ENCODE measurements around the gene SRRT. TPM values are rescaled to one million over a fixed set of nuclear protein-coding genes. Genes with fewer than 3 reads are reported as not detected.

The SRRT gene
- 100 to 1,000 TPM; 144 to 206 (median 173) TPM for polyA plus RNA-seq (ENCODE audit: insufficient read depth in 1 of 5, insufficient read length in 5 of 5, low replicate concordance in 1 of 5)
- long read RNA-seq, donor 1, partial matches to known transcripts = 31 of 42 reads
- long read RNA-seq, donor 1, other reads (novel, unspliced or antisense) = 0 of 42 reads
- long read RNA-seq, donor 2, partial matches to known transcripts = 0 of 3 reads
- long read RNA-seq, donor 2, other reads (novel, unspliced or antisense) = 0 of 3 reads
- long read RNA-seq, donor 3, transcript SRRT-210 (2 exons, 540 nt) = major isoform, 6 of 31 reads
- long read RNA-seq, donor 3, partial matches to known transcripts = 11 of 31 reads
- long read RNA-seq, donor 3, other reads (novel, unspliced or antisense) = 0 of 31 reads
- long read RNA-seq, donor 4, partial matches to known transcripts = 0 of 4 reads
- long read RNA-seq, donor 4, other reads (novel, unspliced or antisense) = 0 of 4 reads
- long read RNA-seq, donor 5, partial matches to known transcripts = 45 of 53 reads
- long read RNA-seq, donor 5, other reads (novel, unspliced or antisense) = 0 of 53 reads
- long read RNA-seq, donor 6, partial matches to known transcripts = 29 of 44 reads
- long read RNA-seq, donor 6, other reads (novel, unspliced or antisense) = 0 of 44 reads
- long read RNA-seq, donor 7, partial matches to known transcripts = 59 of 72 reads
- long read RNA-seq, donor 7, other reads (novel, unspliced or antisense) = 0 of 72 reads
- long read RNA-seq, donor 8, partial matches to known transcripts = 0 of 3 reads
- long read RNA-seq, donor 8, other reads (novel, unspliced or antisense) = 0 of 3 reads

GRCh38 chr7:100874577-100875355 is at the start of gene SRRT:
SRRT (plus strand) TSS chr7:100875103; CDS start chr7:100875591, 488 bp downstream.
- peak; percentile 97 to 98 for DNase-seq

- no peak for DNase-seq
These were observed 49.7 kb upstream of the SRRT start for GRCh38 chr7:100825215-100825671.

- peak in 1 of 2 donors; percentile 62 for DNase-seq
These were observed 49.0 kb upstream of the SRRT start for GRCh38 chr7:100825751-100826513.

GRCh38 chr7:100826514-100827329 is 48.2 kb upstream of the SRRT start:
- DNase-seq = peak in 1 of 2 donors; percentile 28

- DNase-seq = peak; percentile 92
These were observed 47.3 kb upstream of the SRRT start, which contains the start of gene EPHB4 for GRCh38 chr7:100827330-100828226. EPHB4 (minus strand) TSS chr7:100827523; CDS start chr7:100827030, 493 bp downstream.

- peak; percentile 42 to 44 for DNase-seq
These were observed 45.7 kb upstream of the SRRT start for GRCh38 chr7:100829150-100829716.

GRCh38 chr7:100830396-100830795 is 44.5 kb upstream of the SRRT start:
- DNase-seq = no peak

GRCh38 chr7:100832281-100832633 is 42.6 kb upstream of the SRRT start:
- DNase-seq = no peak

GRCh38 chr7:100835903-100836811 is 38.7 kb upstream of the SRRT start:
- peak; percentile 68 for DNase-seq

- DNase-seq = no peak
These were observed 38.1 kb upstream of the SRRT start for GRCh38 chr7:100836812-100837098.

- peak; percentile 89 to 91 for DNase-seq
These were observed 37.6 kb upstream of the SRRT start for GRCh38 chr7:100837099-100837836.

- DNase-seq = no peak
These were observed 35.5 kb upstream of the SRRT start for GRCh38 chr7:100839361-100839760.

- no peak for DNase-seq
These were observed 34.3 kb upstream of the SRRT start for GRCh38 chr7:100840470-100841100.

- no peak for DNase-seq
These were observed 27.5 kb upstream of the SRRT start for GRCh38 chr7:100847360-100847759.

GRCh38 chr7:100852048-100852872 is 22.6 kb upstream of the SRRT start, which contains the start of gene SLC12A9:
SLC12A9 (plus strand) TSS chr7:100852713; CDS start chr7:100854198, 1,485 bp downstream.
- peak; percentile 88 to 90 for DNase-seq
